ENCODE measurements around the gene DYDC1.
"Not testable (repeated sequence)": the region's sequence is repeated elsewhere in the genome, so short reads cannot be mapped to it uniquely, and the experiment has no call there.

The DYDC1 gene

GRCh38 chr10:80356563-80356988, at the start of gene DYDC1, which contains the start of gene DYDC2:
TSS of gene DYDC1 (minus strand) at chr10:80356755. CDS start at chr10:80352601, 4,154 bp downstream.
TSS of gene DYDC2 (plus strand) at chr10:80356781. CDS start at chr10:80362444, 5,663 bp downstream.
- DNase-seq, result peak; percentile 18

DNA sequence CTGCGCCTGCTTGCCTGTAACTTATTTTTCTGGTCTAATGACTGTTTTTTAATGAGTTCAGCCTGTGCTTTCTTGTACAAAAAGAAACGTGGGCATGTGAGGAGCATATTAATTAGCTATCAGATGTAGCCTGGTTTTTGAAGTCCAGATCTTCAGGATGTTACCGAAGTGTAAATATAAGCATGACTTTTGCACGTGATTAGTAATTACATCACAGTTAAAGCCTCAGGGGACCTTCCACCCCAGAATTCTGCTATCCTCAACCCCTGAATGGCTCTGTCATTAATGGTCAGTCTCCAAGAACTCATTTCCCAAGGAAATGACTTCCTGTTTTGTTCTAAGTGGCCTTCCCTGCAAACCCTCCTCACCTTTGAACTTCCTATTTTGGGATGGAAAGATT, 49.6 kb upstream of the DYDC1 start:
- DNase-seq, result no peak

DNA sequence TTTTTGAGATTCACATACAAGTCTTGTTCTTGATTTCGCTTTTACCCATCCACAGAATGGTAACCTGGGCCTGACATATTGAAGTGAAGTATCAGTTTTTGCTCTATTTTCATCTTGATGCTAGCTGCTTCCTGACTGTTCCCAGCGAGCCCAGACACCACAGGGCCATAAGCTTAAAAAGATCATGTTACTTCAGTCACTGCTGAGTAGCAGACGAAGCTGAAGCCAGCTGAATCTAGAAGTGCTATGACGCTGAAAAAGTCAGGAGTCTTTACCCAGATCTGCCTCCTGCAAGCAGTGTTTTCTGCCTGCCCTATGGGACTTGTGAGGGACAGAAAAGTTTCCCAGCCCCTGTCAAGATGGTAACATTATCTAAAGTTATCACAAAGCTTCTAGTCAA, 49.1 kb upstream of the DYDC1 start:
- no peak for DNase-seq

DNA sequence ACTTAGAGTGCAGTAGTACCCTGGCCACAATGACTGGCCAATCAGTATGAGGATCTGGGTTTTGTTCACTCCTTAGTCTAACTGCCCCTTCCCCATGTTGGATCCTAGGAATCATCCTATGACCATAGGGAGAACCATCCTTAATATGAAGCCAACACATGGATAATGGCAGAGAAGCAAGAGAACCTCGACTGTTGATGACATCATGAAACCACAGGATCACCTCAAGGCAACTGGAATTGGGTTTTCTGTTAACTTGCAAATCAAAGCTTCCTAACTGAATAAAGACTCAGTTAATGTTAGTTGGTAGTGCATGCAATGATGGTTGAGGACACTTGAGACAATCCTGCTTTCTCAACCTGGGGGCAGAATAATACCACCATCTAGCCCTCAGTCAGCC, 48.5 kb upstream of the DYDC1 start:
- DNase-seq, result no peak

DNA sequence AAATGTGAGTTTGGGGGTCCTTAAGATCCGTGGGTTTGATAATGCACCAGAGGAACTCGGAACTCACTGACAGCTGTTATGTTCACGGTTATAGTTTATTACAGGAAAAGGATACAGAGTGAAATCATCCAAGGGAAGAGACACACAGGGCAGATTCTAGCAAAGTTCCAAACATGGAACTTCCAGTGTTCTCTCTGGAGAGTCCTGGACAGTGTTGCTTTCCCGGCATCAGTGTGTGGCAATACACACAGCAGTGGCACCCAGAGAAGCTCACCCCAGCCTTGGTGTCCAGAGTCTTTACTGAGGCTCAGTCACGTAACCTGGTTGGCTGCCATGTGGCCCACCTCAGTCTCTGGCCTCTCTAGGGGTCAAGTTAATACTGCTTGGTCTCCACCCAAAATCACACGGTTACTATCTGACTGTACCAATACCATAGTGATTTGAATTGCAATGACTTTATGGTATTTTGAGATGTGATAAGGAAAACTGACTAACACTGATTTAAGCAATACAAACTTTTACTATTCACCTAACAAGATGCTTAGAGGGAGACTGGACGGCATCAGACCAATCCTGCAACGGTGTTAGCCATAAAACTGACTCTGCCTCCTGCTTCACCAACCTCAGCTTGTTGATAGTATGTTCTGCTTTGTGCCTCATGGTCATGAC, 43.7 kb upstream of the DYDC1 start:
- DNase-seq, result no peak

- no peak for DNase-seq
These were observed 40.5 kb upstream of the DYDC1 start for GRCh38 chr10:80397014-80397413.

DNA sequence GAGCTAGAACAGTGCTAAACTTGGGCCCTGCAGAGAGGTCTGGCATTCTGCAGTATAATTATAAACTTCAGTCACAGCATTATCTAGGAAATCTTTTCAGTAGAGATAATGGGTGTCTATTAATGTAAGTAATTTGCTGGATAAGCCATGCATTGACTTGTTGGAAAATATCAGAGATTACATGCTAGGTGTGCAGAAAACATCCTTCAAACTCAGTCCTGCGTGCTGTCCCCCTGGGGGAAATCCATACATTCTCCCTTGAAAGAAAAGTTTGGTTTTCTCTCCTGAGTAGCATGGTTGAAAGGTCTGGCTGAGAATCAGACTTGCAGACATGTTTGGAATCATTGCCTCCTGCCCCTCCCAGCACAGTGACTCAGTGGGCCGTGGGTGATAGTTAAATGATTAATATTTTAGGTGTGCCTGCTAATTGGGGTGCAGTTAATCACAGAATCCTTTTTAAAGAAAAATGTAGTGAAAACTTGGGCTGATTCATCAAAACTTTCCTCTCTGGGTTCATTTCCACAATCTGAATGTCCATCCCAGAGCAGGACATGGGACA, 37.9 kb upstream of the DYDC1 start:
- DNase-seq, result no peak

- DNase-seq, result no peak
These were observed 35.7 kb upstream of the DYDC1 start for GRCh38 chr10:80392250-80392649.

GRCh38 chr10:80390740-80391139, 34.2 kb upstream of the DYDC1 start:
- no peak for DNase-seq

DNA sequence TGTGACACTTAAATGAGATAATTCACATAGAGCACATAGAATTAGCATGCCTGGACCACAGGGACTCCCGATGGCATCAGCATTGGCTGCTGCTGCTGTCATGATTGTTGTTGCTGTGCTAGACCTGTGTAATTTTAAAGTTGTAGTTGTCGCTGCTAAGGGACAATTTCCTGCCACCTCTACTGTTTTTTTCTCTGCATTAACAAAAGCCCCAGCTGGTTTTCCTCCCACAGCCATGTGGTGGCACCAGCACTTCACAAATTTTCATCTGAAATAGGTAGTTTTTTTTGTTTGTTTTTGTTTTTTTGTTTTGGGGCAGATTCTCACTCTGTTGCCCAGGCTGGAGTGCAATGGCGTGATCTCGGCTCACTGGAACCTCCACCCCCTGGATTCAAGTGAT, 26.4 kb upstream of the DYDC1 start:
- DNase-seq, result peak; percentile 44

GRCh38 chr10:80380185-80380584, 23.6 kb upstream of the DYDC1 start:
- DNase-seq, result no peak

DNA sequence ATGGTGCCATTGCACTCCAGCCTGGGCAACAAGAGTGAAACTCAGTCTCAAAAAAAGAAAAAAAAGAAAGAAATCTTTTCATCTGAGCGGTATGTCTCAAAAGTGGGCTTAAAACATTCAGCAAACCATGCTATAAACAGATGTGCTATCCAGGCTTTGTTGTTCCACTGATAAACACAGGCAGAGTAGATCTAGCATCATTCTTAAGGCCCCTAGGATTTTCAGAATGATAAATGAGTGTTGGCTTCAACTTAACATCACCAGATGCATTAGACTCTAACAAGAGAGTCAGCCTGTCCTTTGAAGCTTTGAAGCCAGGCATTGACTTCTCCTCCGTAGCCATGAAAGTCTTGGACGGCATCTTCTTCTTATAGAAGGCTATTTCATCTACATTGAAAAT, 23.1 kb upstream of the DYDC1 start:
- no peak for DNase-seq

DNA sequence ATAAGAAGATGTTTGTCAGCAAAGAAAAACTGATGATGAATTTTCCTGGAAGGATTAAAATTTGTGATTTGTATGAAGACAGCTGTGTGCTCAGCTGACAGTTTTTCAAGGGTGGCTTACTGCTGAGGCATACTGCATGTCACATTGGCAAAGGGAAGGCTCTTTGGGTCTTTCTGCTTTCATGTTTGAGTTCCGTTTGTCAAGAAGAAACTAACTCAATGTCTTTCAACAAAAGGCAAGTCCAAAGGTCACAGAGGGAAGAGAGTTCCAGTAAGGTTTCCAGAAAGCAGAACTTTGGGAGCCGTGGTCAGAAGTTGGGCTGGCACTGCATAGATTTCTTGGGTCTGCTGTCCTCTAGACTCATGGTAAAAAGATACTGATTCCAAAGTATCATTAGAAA, 16.9 kb upstream of the DYDC1 start:
- no peak for DNase-seq

DNA sequence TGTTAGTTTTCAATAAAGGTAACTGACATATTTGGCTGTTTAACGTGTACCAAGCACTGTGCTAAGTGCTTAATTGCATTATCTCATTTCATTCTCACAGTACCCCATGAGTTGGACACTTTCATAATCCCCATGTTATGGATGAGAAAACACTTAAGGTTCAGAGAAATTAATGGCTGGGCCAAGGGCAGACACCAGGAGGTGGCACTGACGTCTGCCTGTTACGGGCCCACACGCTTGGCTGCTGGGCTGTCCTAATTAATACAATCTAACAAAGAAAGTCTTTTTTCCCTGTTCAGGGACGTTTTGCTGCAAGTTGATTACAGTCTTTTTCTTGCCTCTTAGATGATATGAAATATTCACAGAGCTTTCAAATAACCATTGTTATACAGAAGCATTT, 16.1 kb upstream of the DYDC1 start:
- no peak for DNase-seq

DNA sequence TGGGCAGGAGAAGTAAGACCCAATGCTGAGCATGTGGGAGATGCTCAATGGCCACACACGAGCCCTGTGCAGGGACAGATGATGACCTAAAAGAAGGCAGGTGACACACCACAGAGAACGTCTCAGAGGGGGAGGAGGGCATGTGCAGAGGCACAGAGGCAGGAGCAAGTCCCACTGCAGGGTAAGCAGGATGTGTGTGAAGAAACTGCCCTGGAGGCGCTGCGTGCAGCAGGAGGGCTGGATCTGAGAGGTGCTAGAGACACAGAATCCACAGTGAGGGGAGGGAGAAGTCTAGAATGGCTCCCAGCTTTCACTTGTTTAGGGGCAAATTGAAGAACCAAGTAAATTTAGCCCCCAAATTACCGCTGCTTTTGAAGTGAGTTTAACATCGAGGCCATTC, 14.9 kb upstream of the DYDC1 start:
- no peak for DNase-seq

DNA sequence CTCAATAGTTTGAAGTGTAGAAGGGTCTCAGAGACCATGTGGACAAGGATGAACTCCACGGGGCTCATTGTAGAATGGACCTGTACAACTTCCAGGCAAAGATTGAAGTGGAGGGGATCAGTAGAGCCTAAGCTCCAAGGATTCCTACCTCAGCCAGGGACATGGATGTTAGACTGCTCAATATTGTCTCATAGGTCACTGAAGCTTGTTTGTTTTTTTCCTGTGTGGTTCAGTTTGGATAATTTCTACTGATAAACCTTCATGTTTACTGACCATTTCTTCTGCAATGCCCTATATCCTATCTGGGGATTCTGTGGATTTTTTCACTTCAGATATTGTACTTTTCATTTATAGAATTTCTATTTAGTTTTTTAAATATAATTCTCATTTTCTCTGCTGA, 9.0 kb upstream of the DYDC1 start:
- no peak for DNase-seq

DNA sequence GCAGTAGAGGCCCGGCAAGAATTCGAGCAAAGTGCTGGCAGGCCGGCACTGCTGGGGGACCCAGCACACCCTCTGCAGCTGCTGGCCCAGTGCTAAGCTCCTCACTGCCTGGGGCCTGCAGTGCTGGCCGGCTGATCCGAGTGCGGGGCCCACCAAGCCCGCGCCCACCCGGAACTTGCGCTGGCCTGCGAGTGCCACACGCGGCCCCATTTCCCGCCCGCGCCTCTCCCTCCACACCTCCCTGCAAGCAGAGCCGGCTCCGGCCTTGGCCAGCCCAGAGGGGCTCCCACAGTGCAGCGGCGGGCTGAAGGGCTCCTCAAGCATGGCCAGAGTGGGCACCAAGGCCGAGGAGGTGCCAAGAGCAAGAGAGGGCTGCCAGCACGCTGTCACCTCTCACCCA, 3.1 kb upstream of the DYDC1 start:
- no peak for DNase-seq

DNA sequence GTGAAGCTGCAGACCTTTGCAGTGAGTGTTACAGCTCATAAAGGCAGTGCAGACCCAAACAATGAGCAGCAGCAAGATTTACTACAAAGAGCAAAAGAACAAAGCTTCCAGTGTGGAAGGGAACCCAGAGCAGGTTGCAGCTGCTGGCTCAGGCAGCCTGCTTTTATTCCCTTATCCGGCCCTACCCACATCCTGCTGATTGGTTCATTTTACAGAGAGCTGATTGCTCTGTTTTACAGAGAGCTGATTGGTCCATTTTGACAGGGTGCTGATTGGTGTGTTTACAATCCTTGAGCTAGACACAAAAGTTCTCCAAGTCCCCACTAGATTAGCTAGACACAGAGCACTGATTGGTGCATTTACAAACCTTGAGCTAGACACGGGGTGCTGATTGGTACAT, 2.4 kb upstream of the DYDC1 start:
- DNase-seq, result not testable (repeated sequence)

DNA sequence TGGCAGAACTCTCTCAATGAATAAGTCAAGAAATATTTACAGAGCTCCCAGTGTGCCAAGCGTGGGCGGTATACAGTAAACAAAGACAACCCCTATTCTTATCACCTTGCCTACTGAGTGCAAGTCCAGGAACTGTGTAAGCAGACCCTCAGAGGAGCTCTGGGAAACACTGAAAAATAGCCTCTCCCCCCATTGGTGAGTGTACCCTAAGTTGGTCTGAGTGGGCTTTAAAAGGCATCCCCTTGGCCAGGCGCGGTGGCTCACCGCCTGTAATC, 1.2 kb upstream of the DYDC1 start:
- DNase-seq, result no peak

DNA sequence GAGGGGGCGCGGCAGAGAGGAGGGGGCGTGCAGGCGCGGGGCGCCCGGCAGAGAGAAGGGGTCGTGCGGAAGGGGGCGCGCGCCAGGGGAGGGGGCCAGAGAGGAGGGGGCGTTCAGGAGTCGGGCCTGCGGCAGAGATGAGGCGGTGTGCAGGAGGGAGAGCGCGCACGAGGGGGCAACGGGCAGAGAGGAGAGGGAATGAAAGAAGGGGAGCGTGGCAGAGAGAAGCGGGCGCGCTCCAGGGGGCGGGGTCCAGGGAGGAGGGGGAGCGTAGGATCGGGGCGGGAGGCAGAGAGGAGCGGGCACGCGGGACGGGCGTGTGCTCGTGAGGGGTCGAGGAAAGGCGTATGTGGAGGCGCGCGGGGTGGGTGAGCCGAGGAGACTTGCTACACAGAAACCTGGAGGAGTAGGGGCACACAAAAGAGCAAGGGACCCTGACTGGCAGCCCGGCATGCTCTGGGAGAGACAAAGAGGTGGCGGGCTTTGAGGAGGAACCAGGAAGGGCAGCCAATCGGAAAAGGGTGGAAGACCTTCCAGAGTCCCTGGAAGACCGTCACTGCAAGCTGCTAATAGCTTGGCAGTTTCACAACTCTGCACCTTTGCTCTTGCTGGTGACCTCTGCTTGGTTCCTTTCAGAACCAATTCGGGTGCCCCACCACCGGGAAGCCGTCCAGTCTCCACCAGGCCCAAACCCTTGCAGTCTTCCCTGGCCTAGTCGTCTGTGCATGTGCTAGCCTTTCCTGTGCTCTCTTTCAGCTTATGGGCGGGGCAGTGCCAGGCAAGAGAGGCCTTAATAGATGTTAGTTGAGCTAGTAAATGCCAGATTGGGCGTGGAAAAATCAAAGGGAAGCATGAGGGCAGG, 665 bp upstream of the DYDC1 start:
- no peak for DNase-seq

GRCh38 chr10:80351220-80351619, 5.3 kb downstream of the DYDC1 start:
- DNase-seq, result no peak

DNA sequence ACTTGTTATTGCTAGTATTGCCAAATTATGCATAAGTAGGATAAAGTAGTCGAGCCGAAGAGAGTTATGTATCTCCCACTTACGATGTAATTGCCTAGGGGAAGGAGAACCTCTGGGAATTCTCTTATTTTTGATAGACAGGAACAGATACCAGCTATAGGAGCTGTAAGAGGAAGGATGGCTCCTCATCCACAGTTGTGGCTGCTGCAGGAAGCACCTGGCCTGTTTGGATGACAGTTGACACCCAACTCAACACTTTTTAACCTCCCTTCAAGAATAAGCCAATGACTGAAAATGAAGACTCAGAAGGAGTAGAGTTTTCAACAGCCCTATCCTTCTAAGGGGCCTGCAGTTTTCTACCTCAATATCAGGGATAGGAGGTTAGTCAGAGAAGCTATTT, 6.3 kb downstream of the DYDC1 start:
- DNase-seq, result no peak

- no peak for DNase-seq
These were observed 11.6 kb downstream of the DYDC1 start for GRCh38 chr10:80344912-80345311.

GRCh38 chr10:80344276-80344675, 12.3 kb downstream of the DYDC1 start:
- DNase-seq, result no peak

Measured in activated CD4-positive, alpha-beta T cell treated with anti-CD3 and anti-CD28 coated beads, Interleukin-2, amount 50 U/mL, for 1 hour (primary cell).